ENCODE data around the gene MZT2B.
"Not testable (repeated sequence)": the region's sequence is repeated elsewhere in the genome, so short reads cannot be mapped to it uniquely, and the experiment has no call there.

MZT2B gene

DNA sequence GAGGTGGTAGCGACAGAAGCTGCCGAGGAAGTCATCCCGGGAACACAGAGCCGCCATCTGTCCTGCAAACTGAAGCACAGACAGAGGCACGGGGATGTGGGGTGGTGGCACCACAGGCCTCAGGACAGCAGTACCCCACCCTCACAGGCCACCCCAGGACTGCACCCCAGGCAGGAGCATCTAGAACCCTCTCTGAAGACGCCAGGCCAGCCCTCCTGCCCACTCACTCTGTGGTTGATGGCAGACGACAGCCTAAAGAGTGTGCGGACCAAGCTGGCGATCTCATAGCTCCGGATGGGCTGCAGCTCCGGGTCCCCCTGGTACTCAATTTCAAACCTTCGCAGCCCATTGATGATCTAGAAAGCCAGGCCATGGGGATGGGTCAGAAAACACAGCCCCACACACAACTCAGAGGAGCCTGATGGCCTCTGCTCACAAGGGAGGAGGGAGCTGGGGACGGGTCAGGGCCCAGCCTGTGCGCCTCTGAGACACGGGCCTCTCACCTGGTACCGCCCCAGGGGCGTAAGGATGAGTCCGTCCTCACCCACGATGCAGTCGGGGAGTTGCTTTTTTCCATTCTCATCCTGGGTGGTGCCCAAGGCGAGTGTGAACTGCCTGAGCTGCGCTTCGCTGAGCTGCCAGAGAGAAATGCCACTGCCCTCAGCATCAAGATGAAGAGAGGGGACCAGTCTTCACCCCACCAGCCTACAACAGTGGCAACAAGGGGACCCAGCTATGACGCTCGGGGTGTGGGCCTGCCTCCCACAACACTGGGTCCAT lies 29.1 kb upstream of the MZT2B start:
- DNase-seq = no peak

DNA sequence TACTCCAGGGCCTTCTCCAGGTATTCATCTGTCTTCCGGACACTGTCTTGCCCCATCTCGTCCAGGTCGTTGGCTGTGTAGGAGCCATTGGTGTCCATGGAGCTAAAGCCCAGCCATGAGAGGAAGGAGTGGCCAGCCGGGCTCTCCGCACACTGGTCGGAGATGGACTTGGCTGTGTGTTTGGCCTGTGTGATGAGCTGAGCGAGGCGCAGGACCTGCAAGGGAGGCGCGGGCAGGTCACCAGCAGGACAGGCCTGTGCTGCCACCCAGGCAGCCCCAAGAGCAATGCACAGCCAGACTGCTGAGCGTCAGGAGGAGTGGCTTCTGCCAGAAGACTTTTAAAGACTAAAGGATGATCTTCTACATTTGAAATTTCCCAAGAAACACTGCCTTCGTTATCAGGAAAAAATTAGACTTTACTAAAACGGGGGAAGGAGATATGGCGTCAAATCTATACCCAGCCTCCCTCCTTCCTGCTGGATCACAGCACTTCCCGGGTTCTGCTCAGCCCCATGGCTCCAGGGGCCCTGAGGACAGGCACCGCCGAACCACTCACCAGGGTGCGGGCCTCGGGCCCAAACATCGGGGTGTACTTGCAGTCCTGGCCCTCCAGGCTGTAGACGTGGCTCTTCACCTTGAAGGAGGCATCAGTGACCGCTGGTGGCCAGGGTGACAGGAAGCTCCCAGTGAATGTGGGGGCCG lies 28.2 kb upstream of the MZT2B start:
- not testable (repeated sequence) for DNase-seq

DNA sequence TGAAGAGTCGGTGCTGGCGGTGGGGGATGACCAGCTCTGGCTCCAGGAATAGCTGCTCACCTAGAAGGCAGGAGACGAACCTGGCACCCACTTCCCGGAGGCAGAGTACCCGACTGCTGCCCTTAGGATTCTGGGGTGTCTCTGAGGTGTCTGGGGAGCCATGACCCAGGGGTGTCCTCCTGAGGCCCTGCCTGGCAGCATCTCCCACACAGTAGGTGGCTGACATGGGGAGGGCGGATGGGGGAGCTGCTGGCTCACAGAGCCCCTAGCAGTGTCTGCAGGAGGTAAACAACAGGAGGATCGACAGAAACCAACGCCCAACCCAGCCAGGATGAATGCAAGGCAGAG lies 27.7 kb upstream of the MZT2B start:
- not testable (repeated sequence) for DNase-seq

DNA sequence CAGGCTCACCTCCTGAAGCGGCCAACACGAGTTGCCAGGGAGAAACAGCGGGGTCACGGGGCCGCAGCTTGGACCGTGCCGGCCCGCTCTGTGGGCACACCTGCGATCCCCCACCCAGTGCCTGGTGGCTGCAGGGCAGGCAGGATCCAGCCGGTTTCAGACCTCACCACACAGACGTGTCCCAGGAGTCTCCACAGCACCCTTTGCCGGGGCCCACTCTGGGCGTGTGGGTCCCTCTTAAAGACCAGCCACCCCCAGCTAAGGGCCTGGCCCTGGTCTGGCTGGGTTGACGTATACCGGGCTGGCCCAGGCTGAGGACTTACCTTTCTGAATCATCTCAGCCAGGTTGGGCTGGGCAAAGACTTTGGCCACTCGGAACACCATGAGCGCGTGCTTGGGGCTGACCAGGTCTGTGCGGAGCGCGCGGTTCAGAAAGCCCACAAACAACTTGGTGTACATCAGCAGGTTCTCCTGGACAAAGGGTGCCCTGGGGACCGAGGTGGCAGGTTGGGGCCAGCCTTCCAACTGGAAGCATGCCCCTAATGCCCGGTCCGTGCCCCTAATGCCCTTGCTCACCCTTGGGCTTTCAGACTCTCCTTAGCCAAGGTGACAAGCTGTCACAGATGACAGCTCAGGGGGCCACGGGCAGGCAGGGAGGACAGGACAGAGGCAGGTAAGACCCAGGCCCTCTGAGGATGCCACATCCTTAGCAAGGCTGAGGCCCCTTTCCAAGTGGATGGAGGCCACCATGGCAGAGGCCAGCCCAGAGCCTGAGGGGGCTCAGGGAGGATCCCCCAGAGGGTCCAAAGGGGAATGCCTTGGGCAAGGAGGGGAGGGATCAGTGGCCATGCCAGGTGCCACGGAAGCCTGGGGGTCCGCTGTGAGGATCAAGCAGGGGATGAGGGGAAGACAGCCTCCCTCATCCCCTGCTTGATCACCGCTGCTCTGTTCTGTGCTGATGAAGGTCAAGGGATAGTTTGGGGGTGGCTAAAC lies 27.0 kb upstream of the MZT2B start:
- no peak for DNase-seq

DNA sequence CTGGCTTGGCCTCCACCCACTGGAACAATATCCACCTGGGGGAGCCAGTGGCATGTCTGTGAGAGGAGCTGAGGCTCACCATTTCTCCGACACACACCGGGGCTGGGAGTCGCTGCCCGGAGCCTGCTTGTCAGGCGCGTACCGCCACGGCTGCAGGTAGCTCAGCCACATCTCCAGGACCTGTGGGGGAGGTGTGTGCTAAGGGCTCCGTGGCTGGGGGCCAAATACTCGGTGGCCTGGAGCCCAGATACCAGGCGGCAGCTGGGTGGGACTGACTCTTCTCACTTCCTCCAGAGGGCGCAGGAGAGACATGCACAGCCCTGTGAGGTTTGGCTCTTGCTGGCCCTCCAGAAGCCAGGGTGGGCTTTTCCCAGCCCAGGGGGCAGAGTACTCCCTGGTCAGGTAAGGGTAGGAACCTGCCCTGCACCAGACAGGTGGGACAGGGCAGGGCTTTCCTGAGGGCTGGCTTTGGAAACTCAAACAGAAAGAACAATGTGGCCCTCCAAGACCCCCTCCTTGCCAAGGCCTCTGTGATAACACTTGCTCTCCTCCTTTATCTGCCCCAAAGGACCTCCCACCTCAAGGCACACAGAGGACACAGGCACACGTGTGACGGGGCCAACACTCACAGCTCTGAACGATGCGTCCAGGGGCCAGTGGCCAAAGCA lies 26.0 kb upstream of the MZT2B start:
- not testable (repeated sequence) for DNase-seq

DNA sequence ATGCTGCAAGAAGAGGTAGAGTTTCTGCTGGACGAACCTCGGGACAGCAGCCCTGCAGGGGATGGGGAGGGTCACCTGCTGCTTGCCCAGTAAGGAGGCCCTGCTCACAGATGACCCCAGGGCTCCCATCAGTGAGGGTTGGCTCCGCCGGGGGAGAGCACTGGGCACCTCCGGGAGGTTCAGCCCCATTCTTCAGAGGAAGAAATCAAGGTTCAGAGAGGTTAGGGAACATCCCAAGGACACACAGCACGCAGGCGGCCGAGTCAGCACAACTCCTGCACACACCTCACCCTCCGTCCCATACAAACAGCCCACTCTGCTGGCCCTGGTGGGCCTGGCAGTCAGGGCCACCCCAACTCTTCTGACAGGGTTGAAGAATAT lies 25.4 kb upstream of the MZT2B start:
- DNase-seq = no peak

DNA sequence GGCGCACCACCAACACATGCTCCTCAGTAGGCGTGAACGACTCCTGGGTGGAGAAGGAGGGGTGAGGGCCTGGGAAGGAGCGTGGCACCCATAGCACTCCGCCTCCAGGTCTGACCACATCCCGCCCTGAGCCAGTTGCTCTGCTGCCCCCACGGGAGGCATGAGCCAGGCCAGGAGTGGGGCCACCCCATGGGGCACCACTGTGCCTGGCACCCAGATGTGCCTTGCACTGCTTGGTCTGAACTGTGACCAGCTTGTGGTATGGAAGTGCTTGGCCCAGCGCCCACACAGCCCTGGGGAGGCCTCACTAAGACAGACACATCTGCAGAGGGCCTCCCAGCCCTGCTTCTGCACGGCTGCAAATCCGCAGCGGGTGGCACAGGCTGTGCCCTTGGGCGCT lies 24.7 kb upstream of the MZT2B start:
- DNase-seq = not testable (repeated sequence)

DNA sequence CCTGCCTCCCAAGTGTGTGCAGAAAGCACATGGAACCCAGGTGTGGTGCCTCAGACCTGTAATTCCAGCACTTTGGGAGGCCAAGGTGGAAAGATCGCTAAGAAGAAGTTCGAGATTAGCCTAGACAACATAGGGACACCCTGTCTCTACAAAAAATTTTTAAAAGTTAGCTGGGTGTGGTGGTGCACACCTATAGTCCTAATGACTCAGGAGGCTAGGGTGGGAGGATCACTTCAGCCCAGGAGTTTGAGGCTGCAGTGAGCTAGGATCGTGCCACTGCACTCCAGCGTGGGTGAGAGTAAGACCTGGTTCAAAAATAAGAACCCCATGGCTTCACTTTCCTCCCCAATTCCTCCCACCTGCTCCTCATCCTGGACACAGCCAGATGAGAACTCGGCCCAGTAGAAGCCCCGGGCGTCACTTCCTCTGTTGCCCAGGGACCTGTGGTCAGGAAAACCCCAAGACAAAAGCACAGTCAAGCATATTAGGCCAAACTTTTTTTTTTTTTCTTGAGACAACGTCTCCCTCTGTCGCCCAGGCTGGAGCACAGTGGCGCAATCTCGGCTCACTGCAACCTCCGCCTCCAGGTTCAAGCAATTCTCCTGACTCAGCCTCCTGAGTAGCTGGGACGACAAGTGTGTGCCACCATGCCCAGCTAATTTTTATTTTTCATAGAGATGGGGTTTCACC lies 24.1 kb upstream of the MZT2B start:
- not testable (repeated sequence) for DNase-seq

DNA sequence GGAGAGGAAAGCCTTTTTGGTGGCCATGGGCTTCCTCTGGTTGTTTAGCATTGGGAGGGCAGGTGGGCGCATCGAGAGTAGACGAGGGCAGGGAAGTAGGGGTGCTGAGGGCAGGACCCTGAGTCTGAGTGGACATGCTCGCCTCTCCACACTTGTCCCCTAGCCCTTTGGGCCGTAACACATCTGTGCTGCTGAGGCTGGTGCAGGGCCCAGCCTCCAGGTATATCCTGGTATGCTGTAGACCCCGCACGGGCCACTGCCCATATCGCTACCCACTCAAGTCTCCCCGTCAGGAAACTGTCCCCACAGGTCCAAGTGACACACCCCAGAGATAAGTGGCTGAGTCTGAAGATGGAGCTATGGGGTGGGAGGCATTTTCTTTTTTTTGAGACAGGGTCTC lies 23.4 kb upstream of the MZT2B start:
- DNase-seq = no peak

DNA sequence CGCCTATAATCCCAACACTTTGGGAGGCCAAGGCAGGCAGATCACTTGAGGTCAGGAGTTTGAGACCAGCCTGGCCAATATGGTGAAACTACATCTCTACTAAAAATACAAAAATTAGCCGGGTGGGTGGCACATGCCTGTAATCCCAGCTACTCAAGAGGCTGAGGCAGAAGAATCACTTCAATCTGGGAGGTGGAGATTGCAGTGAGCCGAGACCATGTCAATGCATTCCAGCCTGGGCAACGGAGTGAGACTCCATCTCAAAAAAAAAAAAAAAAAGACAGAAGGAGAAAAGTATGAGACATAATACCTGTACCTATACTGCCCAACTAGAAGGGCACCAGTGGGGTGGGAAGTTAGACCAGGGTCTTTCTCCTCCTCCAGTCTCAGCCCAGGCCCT lies 22.7 kb upstream of the MZT2B start:
- not testable (repeated sequence) for DNase-seq

DNA sequence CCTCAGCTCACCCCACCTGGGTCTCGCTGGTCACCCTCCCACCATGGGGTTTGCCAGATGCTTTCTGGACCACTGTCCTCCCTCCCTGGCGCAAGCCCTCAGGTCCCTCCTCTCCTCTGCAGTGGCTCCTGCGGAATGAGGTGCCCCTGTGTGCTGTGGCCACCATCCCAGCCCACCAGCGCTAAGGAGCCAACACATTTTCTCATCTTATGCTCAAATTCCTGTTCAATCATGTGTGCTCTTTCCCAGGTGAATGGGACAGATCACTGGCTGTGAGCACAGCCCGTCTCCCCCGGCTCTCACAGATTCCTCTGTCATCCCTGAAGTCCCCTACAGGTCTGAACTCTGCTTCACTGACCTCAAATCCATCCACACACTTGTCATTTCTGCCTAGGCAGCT lies 21.9 kb upstream of the MZT2B start:
- no peak for DNase-seq

DNA sequence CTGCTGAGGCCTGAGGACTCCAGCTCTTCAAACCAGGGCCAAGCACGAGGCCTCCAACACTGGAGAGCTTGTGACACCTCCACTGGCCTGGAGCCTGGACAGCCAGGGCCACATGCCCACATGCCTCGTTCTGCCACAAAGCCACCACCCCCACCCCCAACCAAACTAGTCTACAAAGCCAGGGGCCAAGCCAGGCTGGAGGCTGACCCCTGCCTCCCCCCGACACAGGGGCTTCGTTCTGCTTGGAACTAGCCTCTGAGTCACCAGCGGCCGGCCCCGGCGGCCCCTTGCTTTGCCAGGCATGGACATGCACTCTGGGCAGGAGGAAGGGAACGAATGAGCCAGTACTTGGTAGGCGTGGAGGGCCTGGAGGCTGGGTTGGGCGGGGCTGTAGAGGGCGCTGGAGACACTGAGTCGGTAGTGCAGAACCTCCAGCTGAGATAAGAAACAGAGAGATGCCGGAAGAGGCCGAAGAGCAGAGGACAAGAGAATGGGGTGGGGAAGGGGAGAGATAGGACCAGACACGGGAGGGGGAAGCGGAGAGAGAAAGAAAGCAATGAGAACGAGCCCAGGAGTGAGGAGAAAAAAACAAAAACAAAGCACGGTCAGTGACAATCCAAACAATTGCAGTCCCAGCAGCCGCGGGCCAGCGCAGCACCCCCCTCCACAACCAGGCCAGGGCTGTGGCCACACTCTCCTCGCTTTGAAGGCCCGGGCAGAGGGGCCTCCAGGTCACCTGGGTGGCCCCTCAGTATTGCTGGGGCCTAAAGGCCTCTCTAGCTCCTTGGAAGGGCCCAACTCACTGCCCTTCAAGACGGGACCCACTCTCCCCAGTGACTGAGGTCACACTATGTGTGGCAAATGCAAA lies 21.0 kb upstream of the MZT2B start:
- not testable (repeated sequence) for DNase-seq

DNA sequence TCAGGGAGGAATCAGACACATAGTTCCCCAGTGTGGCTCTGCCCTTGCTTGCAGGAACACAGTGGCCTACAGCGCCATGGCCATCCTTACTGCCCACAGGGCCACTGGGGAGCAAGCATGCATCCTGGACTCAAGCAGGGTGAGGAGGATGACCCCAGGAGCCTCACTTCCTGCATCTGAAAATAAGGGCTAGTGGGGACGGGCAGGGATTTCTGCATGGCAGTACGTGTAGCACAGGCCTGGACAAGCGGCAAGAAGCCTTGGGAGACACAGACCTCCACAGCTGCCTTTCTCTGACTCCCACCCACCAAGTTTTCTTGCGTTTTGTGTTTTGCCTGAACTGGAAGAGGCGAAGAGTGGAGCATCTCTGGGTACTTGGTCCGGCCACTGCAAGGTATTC lies 19.6 kb upstream of the MZT2B start:
- DNase-seq = not testable (repeated sequence)

DNA sequence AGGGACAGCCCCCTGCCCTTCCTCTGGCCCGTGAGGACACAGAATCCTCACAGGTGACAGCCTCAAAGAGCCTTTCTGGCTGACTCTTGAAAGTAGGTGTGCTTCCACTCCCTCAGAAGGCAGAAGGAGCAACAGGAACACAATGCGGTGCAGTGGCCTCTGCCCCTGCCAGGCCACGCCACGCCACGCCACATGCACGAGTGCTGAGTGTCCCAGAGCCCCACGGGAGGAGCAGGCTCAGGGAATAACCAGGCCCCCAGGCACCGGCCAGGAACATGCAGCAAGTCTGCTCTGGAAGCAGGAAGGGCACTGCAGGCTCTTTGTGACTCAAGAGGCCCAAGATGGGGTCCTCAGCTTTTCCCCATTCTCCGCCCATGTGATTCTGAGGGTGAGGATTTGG lies 19.1 kb upstream of the MZT2B start:
- no peak for DNase-seq

DNA sequence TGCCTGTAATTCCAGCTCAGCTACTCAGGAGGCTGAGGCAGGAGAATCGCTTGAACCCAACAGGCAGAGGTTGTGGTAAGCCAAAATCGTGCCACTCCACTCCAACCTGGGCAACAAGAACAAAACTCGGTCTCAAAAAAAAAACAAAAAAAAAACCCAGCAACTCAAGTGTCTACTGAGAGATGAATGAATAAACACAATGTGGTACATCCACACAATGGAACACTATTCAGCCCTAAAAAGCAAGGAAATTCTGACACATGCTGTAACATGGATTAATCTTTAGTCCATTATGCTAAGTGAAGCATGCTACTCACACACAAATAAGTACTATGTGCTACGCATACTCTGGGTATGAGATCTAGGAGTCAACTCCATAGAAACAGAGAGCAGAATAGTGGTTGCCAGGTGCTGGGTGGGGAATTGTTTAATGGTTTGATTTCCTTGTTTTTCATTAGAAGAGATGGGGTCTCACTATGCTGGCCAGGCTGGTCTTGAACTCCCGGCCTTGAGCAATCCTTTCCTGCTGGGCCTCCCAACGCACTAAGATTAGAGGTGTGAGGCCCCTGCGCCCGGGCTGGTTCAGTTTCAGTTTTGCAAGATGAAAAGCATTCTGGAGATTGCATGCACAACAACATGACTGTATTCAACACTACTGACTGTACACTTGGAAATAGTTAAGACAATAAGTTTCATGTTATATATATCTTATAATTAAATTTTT lies 16.6 kb upstream of the MZT2B start:
- DNase-seq = no peak

DNA sequence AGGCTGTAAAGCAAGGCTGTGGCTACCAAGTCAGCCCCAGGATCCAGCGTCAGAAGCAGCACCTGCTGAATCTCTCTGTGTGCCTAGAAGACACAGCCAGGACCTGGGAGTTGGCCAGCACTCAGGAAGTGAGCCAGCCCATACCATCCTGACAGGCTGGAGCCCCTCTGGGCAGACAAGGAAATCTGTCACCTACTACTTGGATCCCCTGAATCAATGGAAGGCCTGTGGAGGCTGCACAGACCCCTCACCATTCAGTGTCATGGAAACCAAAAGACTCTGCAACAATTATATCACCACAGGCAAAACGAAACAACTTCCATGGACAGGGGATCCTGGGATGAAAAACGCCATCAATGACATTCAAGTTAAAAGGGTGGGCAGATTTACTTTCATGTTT lies 15.5 kb upstream of the MZT2B start:
- not testable (repeated sequence) for DNase-seq

DNA sequence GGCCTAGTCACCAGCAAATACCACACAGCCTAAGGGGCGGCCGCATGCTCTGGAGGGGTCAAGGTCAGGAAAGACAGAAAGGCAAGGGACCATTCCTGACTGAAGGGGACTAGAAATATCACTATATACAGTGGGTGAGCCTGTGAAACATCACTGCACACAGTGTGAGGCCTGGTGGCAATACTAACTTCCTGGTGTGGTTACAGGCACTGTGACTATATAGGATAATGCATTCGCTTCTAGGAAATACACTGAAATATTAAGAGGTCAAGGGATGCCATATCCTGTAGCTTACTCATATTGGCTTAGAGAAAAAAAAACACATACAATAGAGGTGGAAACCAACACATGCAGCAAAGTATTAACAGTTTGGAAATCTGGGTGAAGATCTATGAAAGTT lies 12.9 kb upstream of the MZT2B start:
- not testable (repeated sequence) for DNase-seq

DNA sequence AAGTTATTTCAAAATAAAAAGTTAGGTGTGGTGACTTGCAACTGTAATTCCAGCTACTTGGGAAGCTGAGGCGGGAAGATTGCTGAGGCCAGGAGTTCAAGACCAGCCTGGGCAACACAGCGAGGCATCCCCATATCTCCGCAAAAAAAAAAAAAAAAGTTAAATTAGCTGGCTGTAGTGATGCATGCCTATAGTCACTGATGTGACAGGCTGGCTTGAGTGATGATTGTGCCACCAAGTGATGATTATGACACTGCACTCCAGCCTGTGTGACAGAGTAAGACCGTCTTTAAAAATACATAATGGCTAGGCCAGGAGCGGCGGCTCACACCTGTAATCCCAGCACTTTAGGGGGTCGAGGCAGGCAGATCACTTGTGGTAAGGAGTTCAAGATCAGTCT lies 12.2 kb upstream of the MZT2B start:
- no peak for DNase-seq

DNA sequence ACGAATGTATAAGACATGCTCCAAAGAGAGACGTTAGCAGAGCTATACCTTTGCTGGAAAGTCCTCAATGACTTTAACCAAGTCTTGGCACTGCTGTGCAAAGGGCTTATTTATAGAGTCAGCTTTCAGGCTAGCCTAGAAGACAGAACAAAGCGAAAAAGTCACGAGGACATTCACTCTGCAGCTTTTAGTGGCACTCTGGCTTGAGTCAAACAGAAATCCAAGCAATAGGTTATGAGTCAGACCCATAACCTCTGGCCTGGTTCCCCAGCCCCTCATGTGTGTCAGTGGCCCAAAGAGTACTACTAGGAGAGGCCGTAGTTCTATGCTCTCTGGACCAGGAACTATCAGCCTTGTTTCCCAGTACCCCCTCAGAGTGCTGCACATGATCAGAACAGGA lies 7.2 kb upstream of the MZT2B start:
- DNase-seq = not testable (repeated sequence)

Data from activated CD4-positive, alpha-beta T cell treated with anti-CD3 and anti-CD28 coated beads, Interleukin-2, amount 50 U/mL, for 1 hour (primary cell).